SW 1271 (cell line): ENCODE results near the gene SCARB1.

Experiments
- DNase-seq, 2 experiments: peaks; one replicate each; lab custom pipeline; 2025; lab: John Stamatoyannopoulos, UW

SCARB1 gene

GRCh38 chr12:124730455-124730932 lies 133.2 kb downstream of the SCARB1 start:
- DNase-seq: no peak

GRCh38 chr12:124727922-124728321 lies 135.7 kb downstream of the SCARB1 start:
- no peak for DNase-seq

GRCh38 chr12:124727264-124727800 lies 136.3 kb downstream of the SCARB1 start:
- peak in 1 of 2 experiments; percentile 48 for DNase-seq
